Measurements from ENCODE around the gene PRR5L.

Gene PRR5L

GRCh38 chr11:36363361-36364268 lies 67.5 kb downstream of the PRR5L start:
- no peak overlapping the region for H3K4me3 ChIP-seq (ENCODE audit: low read length)
- no peak for TF ChIP-seq ZNF274 (IDR thresholded peaks at IDR 0.05; ENCODE audit: low read depth, low read length)

GRCh38 chr11:36364551-36365325 lies 68.7 kb downstream of the PRR5L start:
- TF ChIP-seq ZNF274 (IDR thresholded peaks at IDR 0.05; ENCODE audit: low read depth, low read length), result no peak

GRCh38 chr11:36365907-36366306 lies 69.8 kb downstream of the PRR5L start:
- H3K4me3 ChIP-seq (ENCODE audit: low read length), result no peak overlapping the region
- TF ChIP-seq ZNF274 (IDR thresholded peaks at IDR 0.05; ENCODE audit: low read depth, low read length), result no peak

More at GRCh38 chr11:36364551-36365325, 68.7 kb downstream of the PRR5L start:
- no peak overlapping the region for H3K4me3 ChIP-seq (ENCODE audit: low read length)

- no peak for TF ChIP-seq ZNF274 (IDR thresholded peaks at IDR 0.05; ENCODE audit: low read depth, low read length)
- H3K4me3 ChIP-seq (ENCODE audit: low read length), result no peak overlapping the region
Observed at GRCh38 chr11:36367806-36368680, 72.0 kb downstream of the PRR5L start.

GRCh38 chr11:36371181-36371580 lies 75.1 kb downstream of the PRR5L start:
- TF ChIP-seq ZNF274 (IDR thresholded peaks at IDR 0.05; ENCODE audit: low read depth, low read length), result no peak
- no peak overlapping the region for H3K4me3 ChIP-seq (ENCODE audit: low read length)

- H3K4me3 ChIP-seq (ENCODE audit: low read length), result no peak overlapping the region
- no peak for TF ChIP-seq ZNF274 (IDR thresholded peaks at IDR 0.05; ENCODE audit: low read depth, low read length)
Observed at GRCh38 chr11:36371590-36371989, 75.5 kb downstream of the PRR5L start.

GRCh38 chr11:36372101-36372771 lies 76.1 kb downstream of the PRR5L start:
- TF ChIP-seq ZNF274 (IDR thresholded peaks at IDR 0.05; ENCODE audit: low read depth, low read length), result no peak
- H3K4me3 ChIP-seq (ENCODE audit: low read length), result no peak overlapping the region

GRCh38 chr11:36373016-36374010 lies 77.2 kb downstream of the PRR5L start:
- TF ChIP-seq ZNF274 (IDR thresholded peaks at IDR 0.05; ENCODE audit: low read depth, low read length), result no peak
- H3K4me3 ChIP-seq (ENCODE audit: low read length), result no peak overlapping the region

GRCh38 chr11:36374726-36375125 lies 78.6 kb downstream of the PRR5L start:
- no peak overlapping the region for H3K4me3 ChIP-seq (ENCODE audit: low read length)
- TF ChIP-seq ZNF274 (IDR thresholded peaks at IDR 0.05; ENCODE audit: low read depth, low read length), result no peak

- no peak for TF ChIP-seq ZNF274 (IDR thresholded peaks at IDR 0.05; ENCODE audit: low read depth, low read length)
- no peak overlapping the region for H3K4me3 ChIP-seq (ENCODE audit: low read length)
Observed at GRCh38 chr11:36375353-36376008, 79.4 kb downstream of the PRR5L start.

- peak overlapping the region; percentile 59; the same call in 1 of the 2 replicates for H3K4me3 ChIP-seq (ENCODE audit: low read length)
- TF ChIP-seq ZNF274 (IDR thresholded peaks at IDR 0.05; ENCODE audit: low read depth, low read length), result no peak
Observed at GRCh38 chr11:36376009-36376887, 80.2 kb downstream of the PRR5L start.
